Testis (tissue), 3 donors: ENCODE measurements around the gene NUFIP1. TPM values are rescaled to one million over a fixed set of nuclear protein-coding genes. Genes with fewer than 3 reads are reported as not detected.
A peak's percentile ranks its signal among the peaks of the same experiment; 100 is the strongest.
"Not testable (repeated sequence)": the region's sequence is repeated elsewhere in the genome, so short reads cannot be mapped to it uniquely, and the experiment has no call there.

Experiments
- DNase-seq: peaks from one replicate; pipeline ENCODE4 v3.0.0-alpha.2; 2019
- H3K27ac ChIP-seq, 2 donors: fragments of 200-600 bp; sonication (generic); one replicate each; pipeline ENCODE4 v1.5.1; 2019
- H3K27me3 ChIP-seq: fragments of 200-600 bp; sonication (generic); one replicate; pipeline ENCODE4 v1.5.1; 2019
- H3K36me3 ChIP-seq: fragments of 200-600 bp; sonication (generic); one replicate; pipeline ENCODE4 v1.5.1; 2017; ENCODE audit warnings: low read depth; ENCODE audit errors: missing control alignments
- H3K4me1 ChIP-seq: fragments of 200-600 bp; sonication (generic); one replicate; pipeline ENCODE4 v1.5.1; 2019
- H3K4me3 ChIP-seq, 2 donors: fragments of 200-600 bp; sonication (generic); one replicate each; pipeline ENCODE4 v1.5.1; 2017 to 2019
- H3K9me3 ChIP-seq: fragments of 200-600 bp; sonication (generic); one replicate; pipeline ENCODE4 v1.5.1; 2017
- CTCF ChIP-seq, 3 experiments: fragments of 450-650 bp in 2 of 3; fragments of 200-600 bp in 1 of 3; sonication (generic) in 1 of 3; IDR thresholded peaks; one replicate each; pipeline ENCODE4 v1.5.1; 2016 to 2019; ENCODE audit warnings: antibody characterized with exemption in 3 of 3, mild to moderate bottlenecking in 2 of 3, moderate library complexity in 1 of 3
- POLR2A ChIP-seq: fragments of 450-650 bp; IDR thresholded peaks from one replicate; pipeline ENCODE4 v1.6.1; 2017; ENCODE audit warnings: antibody characterized with exemption, mild to moderate bottlenecking, moderate library complexity
- WGBS, 2 donors: methylation state at CpG; one replicate each; pipeline ENCODE4 v1.1.5; 2018; 5-methylcytosine and 5-hydroxymethylcytosine counted together
- intact Hi-C: fragments of 100-400 bp; cut with DNase I; formaldehyde crosslinking; loops from one replicate; pipeline ENCODE4 v1.15.1; 2023; ENCODE audit warnings: low total_unique reads
- polyA plus RNA-seq: library from polyadenylated mRNA; stranded (reverse); fragments of 350-450 nt; fragmentation: Illumina TruSeq; extraction: RNeasy Lipid Tissue Mini Kit (QIAGEN cat#74804); gene quantifications from one replicate; pipeline ENCODE4 v1.2.3, GENCODE V29; 2014; ENCODE audit warnings: low read depth, low replicate concordance; ENCODE audit not compliant: insufficient read depth
- total RNA-seq, 2 donors: library from RNA; depleted of rRNA; stranded (reverse); fragments of >200 nt; gene quantifications; one replicate each; pipeline ENCODE4 v1.2.3, GENCODE V29; 2016

Gene NUFIP1
- total and polyA plus RNA-seq, 3 donors from 2014 or later = 7.6 to 8.3 (median 7.9) TPM

- peaks cover 22% of the 10 kb centered on the region for H3K4me1 ChIP-seq
- intact Hi-C loops = no loop called here
- no peak overlapping the region for H3K4me3 ChIP-seq
- no peaks in the 10 kb centered on the region for H3K36me3 ChIP-seq
- no peak for DNase-seq
- TF ChIP-seq CTCF (IDR thresholded peaks at IDR 0.05) = no peak
- no peak for TF ChIP-seq POLR2A
- no peaks in the 10 kb centered on the region for H3K27me3 ChIP-seq
- peak overlapping the region in 1 of 2 donors; percentile 5 for H3K27ac ChIP-seq
- no peaks in the 10 kb centered on the region for H3K9me3 ChIP-seq
Measured at GRCh38 chr13:44951184-44951583, 38.1 kb downstream of the NUFIP1 start.

- intact Hi-C loops, H3K36me3 ChIP-seq, H3K4me1 ChIP-seq, H3K9me3 ChIP-seq, H3K4me3 ChIP-seq, H3K27me3 ChIP-seq, H3K27ac ChIP-seq, DNase-seq: not testable (repeated sequence)
- 28 to 52% methylated on average over 4 of the region's 4 CpGs for WGBS, 2 donors
Measured at GRCh38 chr13:44943411-44943810, 45.9 kb downstream of the NUFIP1 start.

- DNase-seq = no peak
- no peaks in the 10 kb centered on the region for H3K4me1 ChIP-seq
- intact Hi-C loops = no loop called here
- 89 to 94% methylated on average over 2 of the region's 2 CpGs for WGBS, 2 donors
- no peak overlapping the region for H3K27ac ChIP-seq
- no peaks in the 10 kb centered on the region for H3K36me3 ChIP-seq
- no peaks in the 10 kb centered on the region for H3K9me3 ChIP-seq
- TF ChIP-seq POLR2A = no peak
- TF ChIP-seq CTCF (IDR thresholded peaks at IDR 0.05) = no peak
- H3K4me3 ChIP-seq = no peak overlapping the region
- no peaks in the 10 kb centered on the region for H3K27me3 ChIP-seq
Measured at GRCh38 chr13:44938854-44939253, 50.4 kb downstream of the NUFIP1 start.

- intact Hi-C loops = no loop called here
- no peak for DNase-seq
- no peaks in the 10 kb centered on the region for H3K27me3 ChIP-seq
- 72 to 73% methylated on average over 1 of the region's 1 CpG for WGBS, 2 donors
- no peak overlapping the region for H3K27ac ChIP-seq
- peaks cover 8% of the 10 kb centered on the region for H3K4me1 ChIP-seq
- H3K9me3 ChIP-seq = no peaks in the 10 kb centered on the region
- H3K4me3 ChIP-seq = no peak overlapping the region
- no peaks in the 10 kb centered on the region for H3K36me3 ChIP-seq
- TF ChIP-seq POLR2A = no peak
- TF ChIP-seq CTCF (IDR thresholded peaks at IDR 0.05) = no peak
Measured at GRCh38 chr13:44936246-44936645, 53.0 kb downstream of the NUFIP1 start.

GRCh38 chr13:44934724-44935123, 54.5 kb downstream of the NUFIP1 start:
- Histone ChIP-seq H3K4me3 (no peak overlapping the region), H3K9me3 (no peaks in the 10 kb centered on the region), H3K4me1 (peaks cover 8% of the 10 kb centered on the region), H3K36me3 (no peaks in the 10 kb centered on the region), H3K27ac (no peak overlapping the region), H3K27me3 (no peaks in the 10 kb centered on the region)
- DNase-seq = no peak
- WGBS, 2 donors = 6 to 8% methylated on average over 1 of the region's 1 CpG
- no peak for TF ChIP-seq POLR2A
- no peak for TF ChIP-seq CTCF (IDR thresholded peaks at IDR 0.05)
- intact Hi-C loops = no loop called here
